Measurements from ENCODE around the gene SOAT1. TPM values are rescaled to one million over a fixed set of nuclear protein-coding genes. Genes with fewer than 3 reads are reported as not detected.

SOAT1 gene
- total and polyA plus RNA-seq, 2 donors (not counting 1 experiment from before 2014, with no cell fraction given), result 3.1 to 25.1 TPM

DNA sequence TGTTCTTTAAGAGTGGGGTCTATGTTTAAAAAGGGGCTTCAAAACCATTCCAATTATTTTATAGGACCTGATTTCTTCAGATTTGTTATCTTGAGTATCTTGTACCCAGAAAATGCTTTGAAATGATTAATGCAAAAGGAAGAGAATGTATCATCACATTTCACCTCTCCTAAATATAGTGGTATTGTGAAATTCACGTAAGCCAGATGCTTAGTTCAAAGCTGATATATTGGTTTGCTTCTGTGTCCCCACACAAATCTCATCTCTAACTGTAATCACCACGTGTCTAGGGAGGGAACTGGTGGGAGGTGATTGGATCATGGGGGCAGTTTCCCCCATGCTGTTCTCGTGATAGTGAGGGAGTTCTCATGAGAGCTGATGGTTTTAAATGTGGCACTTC lies 8.5 kb downstream of the SOAT1 start:
- 88% methylated on average over 1 of the region's 3 CpGs for WGBS (ENCODE audit: insufficient coverage)
- Histone ChIP-seq H2AFZ (ENCODE audit: insufficient read depth, low read depth, low read length, poor library complexity, severe bottlenecking) (no peak overlapping the region), H4K20me1 (ENCODE audit: control insufficient read depth, insufficient read depth, low read length, poor library complexity, severe bottlenecking) (peaks cover 11% of the 10 kb centered on the region), H3K9ac (ENCODE audit: low read length) (no peak overlapping the region), H3K79me2 (ENCODE audit: control insufficient read depth, insufficient read depth, low read length) (peaks cover 94% of the 10 kb centered on the region), H3K27me3 (replicated peaks in 1 of 4; ENCODE audit: control extremely low read depth in 1 of 4, control insufficient read depth in 3 of 4, insufficient read depth in 4 of 4, low read length in 3 of 4) (no peaks in the 10 kb centered on the region), H3K4me3 (ENCODE audit: control extremely low read depth in 1 of 5, extremely low read depth in 1 of 5, insufficient read depth in 1 of 5, low read depth in 2 of 5, low read length in 4 of 5) (no peak overlapping the region), H3K4me1 (ENCODE audit: control insufficient read depth in 2 of 2, insufficient read depth in 2 of 2, low read length in 2 of 2) (peaks cover 10 to 11% of the 10 kb centered on the region in 2 donors), H3K36me3 (replicated peaks in 1 of 2; ENCODE audit: control extremely low read depth in 1 of 2, control insufficient read depth in 1 of 2, extremely low read depth in 1 of 2, insufficient read depth in 2 of 2, low read length in 1 of 2) (peaks cover 10 to 21% of the 10 kb centered on the region in 2 experiments), H3K4me2 (replicated peaks; ENCODE audit: low read depth, low read length, poor library complexity, severe bottlenecking) (no peak overlapping the region), H3K9me3 (ENCODE audit: control extremely low read depth in 1 of 3, control insufficient read depth in 2 of 3, insufficient read depth in 1 of 3, low read length in 2 of 3) (no peaks in the 10 kb centered on the region), H3K27ac (ENCODE audit: low read length in 2 of 2) (no peak overlapping the region)
- intact Hi-C loops (cut with micrococcal nuclease), result no loop called here
- no peak for ATAC-seq (ENCODE audit: low read depth)
- ChIA-PET POLR2A (no interaction called here), CTCF (no interaction called here)
- H3K27ac Mint-ChIP-seq, result no peak overlapping the region
- DNase-seq, result no peak
- H3K9me3 Mint-ChIP-seq (ENCODE audit: insufficient read depth), result no peaks in the 10 kb centered on the region
- no peaks in the 10 kb centered on the region for H3K27me3 Mint-ChIP-seq
- no peak for TF ChIP-seq EZH2 (IDR thresholded peaks at IDR 0.05; ENCODE audit: borderline replicate concordance, insufficient read depth, low read depth, low read length, poor library complexity, severe bottlenecking)
- no peak for TF ChIP-seq CTCF (IDR thresholded peaks at IDR 0.05)
- H3K4me3 Mint-ChIP-seq, result no peak overlapping the region
- peaks cover 19% of the 10 kb centered on the region for H3K4me1 Mint-ChIP-seq

DNA sequence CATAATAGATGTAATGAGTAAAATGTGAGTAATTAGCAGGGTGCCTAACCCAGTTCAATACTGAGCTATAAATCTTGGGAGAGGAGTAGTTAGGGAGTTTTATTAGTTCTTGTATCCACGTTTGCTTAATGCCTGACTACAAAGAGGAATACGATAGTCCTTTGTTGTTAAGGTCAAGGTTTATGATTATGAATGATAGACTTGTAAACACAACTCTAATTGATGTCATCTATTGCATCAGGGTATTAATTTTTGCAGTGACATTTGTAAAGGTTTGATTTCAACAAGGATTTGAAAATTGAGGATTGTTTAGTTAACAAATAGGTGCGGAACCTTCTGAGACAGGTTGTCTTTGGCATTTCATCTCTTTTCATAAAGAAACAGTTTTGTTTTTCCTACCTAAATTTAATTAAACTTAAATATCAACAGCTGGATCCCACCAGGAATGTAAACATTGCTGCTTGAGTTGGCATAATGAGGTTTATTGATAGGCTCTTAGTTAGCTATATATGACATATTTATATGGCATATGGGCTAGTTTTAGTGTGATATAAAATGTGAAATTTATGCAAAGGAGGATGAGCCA lies 9.7 kb downstream of the SOAT1 start:
- DNase-seq, result no peak
- ATAC-seq (ENCODE audit: low read depth), result no peak
- H3K27ac Mint-ChIP-seq, result no peak overlapping the region
- H4K20me1 ChIP-seq (ENCODE audit: control insufficient read depth, insufficient read depth, low read length, poor library complexity, severe bottlenecking), result peaks cover 11% of the 10 kb centered on the region
- no peak overlapping the region for H3K4me3 Mint-ChIP-seq
- no peaks in the 10 kb centered on the region for H3K9me3 ChIP-seq (ENCODE audit: control extremely low read depth in 1 of 3, control insufficient read depth in 2 of 3, insufficient read depth in 1 of 3, low read length in 2 of 3)
- peaks cover 82% of the 10 kb centered on the region for H3K79me2 ChIP-seq (ENCODE audit: control insufficient read depth, insufficient read depth, low read length)
- H3K27me3 Mint-ChIP-seq, result no peaks in the 10 kb centered on the region
- peaks cover 5 to 6% of the 10 kb centered on the region in 2 donors for H3K4me1 ChIP-seq (ENCODE audit: control insufficient read depth in 2 of 2, insufficient read depth in 2 of 2, low read length in 2 of 2)
- H3K36me3 ChIP-seq (replicated peaks in 1 of 2; ENCODE audit: control extremely low read depth in 1 of 2, control insufficient read depth in 1 of 2, extremely low read depth in 1 of 2, insufficient read depth in 2 of 2, low read length in 1 of 2), result peaks cover 10 to 21% of the 10 kb centered on the region in 2 experiments
- no peak overlapping the region for H3K4me2 ChIP-seq (replicated peaks; ENCODE audit: low read depth, low read length, poor library complexity, severe bottlenecking)
- ChIA-PET POLR2A (interaction anchor here (1.0 kb wide), 1 partner anchor 10 kb away, joined by 3 read pairs; the partner anchor contains the start of gene SOAT1), CTCF (interaction anchor here (0.7 kb wide), 1 partner anchor 700 kb away, joined by 3 read pairs; no protein-coding TSS in a partner anchor)
- H3K4me3 ChIP-seq (ENCODE audit: control extremely low read depth in 1 of 5, extremely low read depth in 1 of 5, insufficient read depth in 1 of 5, low read depth in 2 of 5, low read length in 4 of 5), result no peak overlapping the region
- TF ChIP-seq CTCF (IDR thresholded peaks at IDR 0.05), result no peak
- TF ChIP-seq EZH2 (IDR thresholded peaks at IDR 0.05; ENCODE audit: borderline replicate concordance, insufficient read depth, low read depth, low read length, poor library complexity, severe bottlenecking), result no peak
- intact Hi-C loops (cut with micrococcal nuclease), result no loop called here
- H3K4me1 Mint-ChIP-seq, result peaks cover 12% of the 10 kb centered on the region
- no peak overlapping the region for H2AFZ ChIP-seq (ENCODE audit: insufficient read depth, low read depth, low read length, poor library complexity, severe bottlenecking)
- H3K9ac ChIP-seq (ENCODE audit: low read length), result no peak overlapping the region
- H3K27ac ChIP-seq (ENCODE audit: low read length in 2 of 2), result no peak overlapping the region
- WGBS (ENCODE audit: insufficient coverage), result no CpG with 5 or more reads among the region's 3 CpGs
- no peaks in the 10 kb centered on the region for H3K9me3 Mint-ChIP-seq (ENCODE audit: insufficient read depth)
- H3K27me3 ChIP-seq (replicated peaks in 1 of 4; ENCODE audit: control extremely low read depth in 1 of 4, control insufficient read depth in 3 of 4, insufficient read depth in 4 of 4, low read length in 3 of 4), result no peaks in the 10 kb centered on the region

All from B cell (primary cell).